Upper lobe of left lung (tissue), 4 donors: ENCODE data around the gene CCT6B.
A peak's percentile ranks its signal among the peaks of the same experiment; 100 is the strongest.

Experiments
- CTCF ChIP-seq, 6 experiments: fragments of 450-650 bp in 4 of 6; fragments of 200-600 bp in 2 of 6; sonication (generic) in 2 of 6; IDR thresholded peaks; one replicate each; pipeline ENCODE4 v1.5.1; 2016 to 2019; ENCODE audit warnings: antibody characterized with exemption in 6 of 6
- EP300 ChIP-seq, 4 donors: sonication (generic); formaldehyde crosslinking; IDR thresholded peaks; one replicate each; pipeline ENCODE4 v1.5.1; 2017; ENCODE audit warnings: antibody characterized with exemption in 4 of 4, control low read depth in 2 of 4
- POLR2A ChIP-seq, 4 donors: fragments of 450-650 bp; IDR thresholded peaks; one replicate each; pipeline ENCODE4 v1.5.1; 2016 to 2017; ENCODE audit warnings: antibody characterized with exemption in 4 of 4, mild to moderate bottlenecking in 2 of 4
- POLR2AphosphoS5 ChIP-seq, 2 donors: sonication (generic); formaldehyde crosslinking; IDR thresholded peaks; one replicate each; pipeline ENCODE4 v1.5.1; 2017; ENCODE audit warnings: antibody characterized with exemption in 2 of 2

GRCh38 chr17:34990921-34991365, 29.7 kb upstream of the CCT6B start:
- TF ChIP-seq CTCF (IDR thresholded peaks at IDR 0.05) (no peak), POLR2AphosphoS5 (IDR thresholded peaks at IDR 0.05) (peak in 1 of 2 donors; percentile 14), POLR2A (IDR thresholded peaks at IDR 0.05) (no peak), EP300 (IDR thresholded peaks at IDR 0.05) (no peak)
